ENCODE results near the gene THBS4.

GRCh38 chr5:80077051-80077714 is 42.0 kb downstream of the THBS4 start:
- TF ChIP-seq, protein P1, sequence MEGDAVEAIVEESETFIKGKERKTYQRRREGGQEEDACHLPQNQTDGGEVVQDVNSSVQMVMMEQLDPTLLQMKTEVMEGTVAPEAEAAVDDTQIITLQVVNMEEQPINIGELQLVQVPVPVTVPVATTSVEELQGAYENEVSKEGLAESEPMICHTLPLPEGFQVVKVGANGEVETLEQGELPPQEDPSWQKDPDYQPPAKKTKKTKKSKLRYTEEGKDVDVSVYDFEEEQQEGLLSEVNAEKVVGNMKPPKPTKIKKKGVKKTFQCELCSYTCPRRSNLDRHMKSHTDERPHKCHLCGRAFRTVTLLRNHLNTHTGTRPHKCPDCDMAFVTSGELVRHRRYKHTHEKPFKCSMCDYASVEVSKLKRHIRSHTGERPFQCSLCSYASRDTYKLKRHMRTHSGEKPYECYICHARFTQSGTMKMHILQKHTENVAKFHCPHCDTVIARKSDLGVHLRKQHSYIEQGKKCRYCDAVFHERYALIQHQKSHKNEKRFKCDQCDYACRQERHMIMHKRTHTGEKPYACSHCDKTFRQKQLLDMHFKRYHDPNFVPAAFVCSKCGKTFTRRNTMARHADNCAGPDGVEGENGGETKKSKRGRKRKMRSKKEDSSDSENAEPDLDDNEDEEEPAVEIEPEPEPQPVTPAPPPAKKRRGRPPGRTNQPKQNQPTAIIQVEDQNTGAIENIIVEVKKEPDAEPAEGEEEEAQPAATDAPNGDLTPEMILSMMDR (IDR thresholded peaks at IDR 0.05; ENCODE audit: low read depth, low read length) = no peak
- TF ChIP-seq EZH2phosphoT487 (IDR thresholded peaks at IDR 0.05; ENCODE audit: low read depth) = no peak

Data from OCI-LY3 (cell line).